Astrocyte of the hippocampus (primary cell): ENCODE measurements around the gene VSIG10L.

ENCODE experiments used
- DNase-seq: peaks from one replicate; pipeline ENCODE4 v3.0.0; 2011; ENCODE audit warnings: low read depth, low spot score

VSIG10L gene

GRCh38 chr19:51365211-51365964, 23.4 kb upstream of the VSIG10L start:
- peak; percentile 53 for DNase-seq

- DNase-seq: no peak
These were observed 22.5 kb upstream of the VSIG10L start for GRCh38 chr19:51364200-51365106.

GRCh38 chr19:51361239-51361638, 19.3 kb upstream of the VSIG10L start:
- DNase-seq: no peak

GRCh38 chr19:51359294-51359693, 17.4 kb upstream of the VSIG10L start:
- peak; percentile 87 for DNase-seq

- DNase-seq: no peak
These were observed 16.0 kb upstream of the VSIG10L start for GRCh38 chr19:51357952-51358351.

- DNase-seq: no peak
These were observed 14.3 kb upstream of the VSIG10L start for GRCh38 chr19:51356159-51356801.

- peak; percentile 76 for DNase-seq
These were observed 12.8 kb upstream of the VSIG10L start for GRCh38 chr19:51354742-51355148.

- DNase-seq: peak; percentile 18
These were observed 12.3 kb upstream of the VSIG10L start for GRCh38 chr19:51354103-51354741.

- no peak for DNase-seq
These were observed 10.9 kb upstream of the VSIG10L start for GRCh38 chr19:51352783-51353360.

- no peak for DNase-seq
These were observed 9.5 kb upstream of the VSIG10L start for GRCh38 chr19:51351266-51351990.

- no peak for DNase-seq
These were observed 5.4 kb upstream of the VSIG10L start for GRCh38 chr19:51347209-51347928.

- no peak for DNase-seq
These were observed 4.8 kb upstream of the VSIG10L start for GRCh38 chr19:51346742-51347141.

- no peak for DNase-seq
These were observed 3.2 kb upstream of the VSIG10L start for GRCh38 chr19:51345076-51345620.

GRCh38 chr19:51342631-51343569, 961 bp upstream of the VSIG10L start:
- DNase-seq: no peak

- DNase-seq: no peak
These were observed 873 bp downstream of the VSIG10L start for GRCh38 chr19:51341066-51341465.

GRCh38 chr19:51339687-51340656, 2.0 kb downstream of the VSIG10L start:
- peak; percentile 98 for DNase-seq

- no peak for DNase-seq
These were observed 2.6 kb downstream of the VSIG10L start for GRCh38 chr19:51339313-51339686.
